ENCODE data around the gene NPY2R. TPM values are rescaled to one million over a fixed set of nuclear protein-coding genes. Genes with fewer than 3 reads are reported as not detected.
A peak's percentile ranks its signal among the peaks of the same experiment; 100 is the strongest.

Gene NPY2R
- 0.43 TPM in 1 of 2 replicates, not detected in the other for total RNA-seq (ENCODE audit: low replicate concordance)
- long read RNA-seq, result 0 reads

DNA sequence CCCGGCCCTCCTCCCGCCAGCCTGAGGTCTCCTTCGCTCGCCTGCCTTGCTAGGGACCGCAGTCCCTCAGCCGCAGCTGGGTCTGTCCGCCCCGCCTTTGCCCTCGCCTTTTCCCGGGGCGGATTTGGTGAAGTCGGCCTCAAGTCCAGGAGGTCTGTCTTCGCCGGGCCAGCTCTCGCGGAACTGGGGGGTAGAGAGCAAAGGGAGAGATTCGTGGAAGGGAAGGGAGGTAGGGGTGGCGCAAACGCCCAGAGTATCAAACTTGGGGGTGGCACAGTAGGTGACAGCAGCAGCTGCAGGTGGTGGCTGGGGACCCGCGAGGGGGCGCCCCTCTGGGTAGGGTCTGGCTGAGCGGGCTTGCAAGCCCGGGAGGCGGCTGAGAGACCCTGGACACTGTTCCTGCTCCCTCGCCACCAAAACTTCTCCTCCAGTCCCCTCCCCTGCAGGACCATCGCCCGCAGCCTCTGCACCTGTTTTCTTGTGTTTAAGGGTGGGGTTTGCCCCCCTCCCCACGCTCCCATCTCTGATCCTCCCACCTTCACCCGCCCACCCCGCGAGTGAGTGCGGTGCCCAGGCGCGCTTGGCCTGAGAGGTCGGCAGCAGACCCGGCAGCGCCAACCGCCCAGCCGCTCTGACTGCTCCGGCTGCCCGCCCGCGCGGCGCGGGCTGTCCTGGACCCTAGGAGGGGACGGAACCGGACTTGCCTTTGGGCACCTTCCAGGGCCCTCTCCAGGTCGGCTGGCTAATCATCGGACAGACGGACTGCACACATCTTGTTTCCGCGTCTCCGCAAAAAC is at the start of gene NPY2R:
TSS of gene NPY2R (plus strand) at position 379 of the 797 bp plus-strand sequence. CDS start 5,304 bp downstream, outside the sequence.
- H3K4me3 Mint-ChIP-seq, result peak within 1 kb of the TSS; percentile 84
- no peak within 1 kb of the TSS for H3K27ac Mint-ChIP-seq
- H3K27me3 Mint-ChIP-seq, result peaks cover 82% of the 10 kb centered on the region
- DNase-seq (ENCODE audit: extremely low spot score, unreplicated experiment), result peak; percentile 69
- H3K4me1 Mint-ChIP-seq (ENCODE audit: unreplicated experiment), result peaks cover 7% of the 10 kb centered on the region
- peak; percentile 57 for TF ChIP-seq CTCF (conservative IDR thresholded peaks at IDR 0.05)
- no peaks in the 10 kb centered on the region for H3K36me3 Mint-ChIP-seq
- no peaks in the 10 kb centered on the region for H3K9me3 Mint-ChIP-seq

DNA sequence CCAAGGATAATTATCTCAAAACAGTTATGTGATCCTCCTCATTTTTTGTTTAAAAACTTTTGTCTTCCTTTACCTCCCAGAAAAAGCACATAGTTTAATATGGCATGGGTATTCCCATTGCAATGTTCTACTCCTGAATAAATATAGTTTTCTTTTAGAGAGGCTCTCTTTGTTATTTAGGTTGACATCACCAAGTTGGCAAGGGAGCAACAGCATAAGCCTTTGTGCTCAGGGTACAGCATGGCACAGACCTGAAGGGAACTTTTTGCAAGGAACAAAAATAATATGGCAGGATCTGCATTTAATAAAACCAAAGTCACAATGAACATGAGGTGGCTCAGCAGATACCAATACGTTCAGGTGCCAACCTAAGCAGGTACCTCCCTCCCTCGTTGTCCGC is 47.1 kb upstream of the NPY2R start:
- Mint-ChIP-seq H3K4me3 (no peak overlapping the region), H3K27ac (no peak overlapping the region), H3K36me3 (no peaks in the 10 kb centered on the region), H3K27me3 (no peaks in the 10 kb centered on the region), H3K4me1 (ENCODE audit: unreplicated experiment) (no peaks in the 10 kb centered on the region), H3K9me3 (no peaks in the 10 kb centered on the region)
- DNase-seq (ENCODE audit: extremely low spot score, unreplicated experiment), result no peak
- TF ChIP-seq CTCF (conservative IDR thresholded peaks at IDR 0.05), result no peak

- H3K27ac Mint-ChIP-seq, result no peak overlapping the region
- DNase-seq (ENCODE audit: extremely low spot score, unreplicated experiment), result no peak
- H3K9me3 Mint-ChIP-seq, result no peaks in the 10 kb centered on the region
- H3K36me3 Mint-ChIP-seq, result no peaks in the 10 kb centered on the region
- no peak overlapping the region for H3K4me3 Mint-ChIP-seq
- H3K27me3 Mint-ChIP-seq, result no peaks in the 10 kb centered on the region
- TF ChIP-seq CTCF (conservative IDR thresholded peaks at IDR 0.05), result no peak
- H3K4me1 Mint-ChIP-seq (ENCODE audit: unreplicated experiment), result no peaks in the 10 kb centered on the region
Measured at GRCh38 chr4:155164718-155165117, 43.7 kb upstream of the NPY2R start.

DNA sequence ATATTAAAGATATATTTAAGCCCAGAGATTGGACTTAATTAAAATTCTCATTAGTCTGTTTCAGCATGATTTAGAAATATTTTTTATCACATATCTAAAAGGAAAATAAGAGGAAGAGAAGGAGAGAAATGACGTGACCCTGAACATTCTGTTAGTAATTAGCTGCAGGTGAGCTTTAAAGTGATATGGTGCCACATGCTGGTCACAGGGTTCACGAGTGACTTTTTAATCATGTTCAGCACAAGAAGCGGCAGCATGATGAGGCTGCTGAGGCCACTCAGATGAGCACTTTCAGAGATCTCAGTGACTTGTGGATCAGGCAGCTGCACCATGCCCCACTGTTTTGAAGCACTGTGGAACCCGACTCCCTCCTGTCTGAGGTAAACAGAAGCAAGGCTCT is 37.9 kb upstream of the NPY2R start:
- peaks cover 3% of the 10 kb centered on the region for H3K27me3 Mint-ChIP-seq
- no peak overlapping the region for H3K4me3 Mint-ChIP-seq

GRCh38 chr4:155173371-155173770 is 35.1 kb upstream of the NPY2R start:
- Mint-ChIP-seq H3K27ac (no peak overlapping the region), H3K4me1 (ENCODE audit: unreplicated experiment) (no peaks in the 10 kb centered on the region), H3K9me3 (no peaks in the 10 kb centered on the region), H3K27me3 (peaks cover 3% of the 10 kb centered on the region), H3K4me3 (no peak overlapping the region), H3K36me3 (no peaks in the 10 kb centered on the region)
- DNase-seq (ENCODE audit: extremely low spot score, unreplicated experiment), result no peak
- no peak for TF ChIP-seq CTCF (conservative IDR thresholded peaks at IDR 0.05)

More for the DNA sequence above, 37.9 kb upstream of the NPY2R start:
- TF ChIP-seq CTCF (conservative IDR thresholded peaks at IDR 0.05), result no peak
- H3K27ac Mint-ChIP-seq, result no peak overlapping the region
- H3K4me1 Mint-ChIP-seq (ENCODE audit: unreplicated experiment), result no peaks in the 10 kb centered on the region
- H3K9me3 Mint-ChIP-seq, result no peaks in the 10 kb centered on the region
- H3K36me3 Mint-ChIP-seq, result no peaks in the 10 kb centered on the region
- DNase-seq (ENCODE audit: extremely low spot score, unreplicated experiment), result no peak
